Hepatocyte (in vitro differentiated cells): ENCODE results near the gene C1QBP.

Experiments used
- EZH2 ChIP-seq: fragments of 200-600 bp; sonication (generic); IDR thresholded peaks from 2 replicates; pipeline ENCODE4 v1.6.1; 2016; ENCODE audit warnings: antibody characterized with exemption, mild to moderate bottlenecking, borderline replicate concordance
- TF ChIP-seq, protein P1 (sequence below): fragments of 200-600 bp; sonication (generic); IDR thresholded peaks from 2 replicates; pipeline ENCODE4 v1.5.1; 2016; ENCODE audit warnings: antibody characterized with exemption, mild to moderate bottlenecking; ENCODE audit not compliant: poor library complexity

DNA sequence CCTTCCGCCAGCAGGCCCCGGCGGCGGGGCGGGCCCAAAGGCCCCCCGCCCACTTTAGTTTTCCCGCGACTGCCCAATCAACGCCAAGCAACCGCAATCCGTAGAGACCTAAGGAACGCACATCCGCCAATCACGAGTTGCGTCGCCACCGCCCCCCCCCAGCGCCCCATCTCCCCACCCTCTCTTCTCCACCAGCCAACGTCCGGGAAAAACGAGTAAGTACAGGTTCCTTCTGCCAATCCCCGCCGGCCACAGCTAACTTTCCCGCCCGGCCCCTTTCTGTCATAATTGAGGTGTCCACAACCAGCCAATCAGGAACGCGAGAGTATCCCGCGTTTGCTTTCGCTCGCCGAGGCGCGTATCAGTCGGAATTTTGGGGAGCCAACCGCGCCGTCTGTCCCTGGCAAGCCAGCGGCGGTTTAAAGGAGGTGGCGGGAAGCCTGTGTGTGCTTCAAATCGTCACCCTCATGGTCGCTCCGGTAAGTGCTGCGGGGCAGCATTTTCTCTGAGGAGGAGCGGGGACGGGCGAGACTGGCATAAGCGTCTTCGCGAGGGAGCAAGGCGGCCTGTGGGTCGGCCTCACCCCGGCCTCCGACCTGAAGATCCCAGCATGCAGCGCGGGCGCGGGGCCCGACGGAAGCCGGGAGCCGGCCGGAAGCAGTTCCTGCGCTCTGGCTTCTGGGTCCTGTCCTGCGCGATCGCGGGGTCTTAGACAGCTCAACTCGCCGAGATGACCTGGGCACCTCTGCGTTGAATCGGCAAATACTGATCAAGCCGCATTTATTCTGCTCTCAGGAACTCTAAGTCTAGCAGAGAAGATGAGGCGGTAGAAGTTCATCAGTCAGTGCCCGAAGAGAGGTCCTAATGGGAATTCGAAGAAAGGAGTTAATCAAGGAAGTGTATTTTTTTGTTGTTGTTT, 47.5 kb upstream of the C1QBP start, which contains the start of gene MIS12:
- TF ChIP-seq, protein P1, sequence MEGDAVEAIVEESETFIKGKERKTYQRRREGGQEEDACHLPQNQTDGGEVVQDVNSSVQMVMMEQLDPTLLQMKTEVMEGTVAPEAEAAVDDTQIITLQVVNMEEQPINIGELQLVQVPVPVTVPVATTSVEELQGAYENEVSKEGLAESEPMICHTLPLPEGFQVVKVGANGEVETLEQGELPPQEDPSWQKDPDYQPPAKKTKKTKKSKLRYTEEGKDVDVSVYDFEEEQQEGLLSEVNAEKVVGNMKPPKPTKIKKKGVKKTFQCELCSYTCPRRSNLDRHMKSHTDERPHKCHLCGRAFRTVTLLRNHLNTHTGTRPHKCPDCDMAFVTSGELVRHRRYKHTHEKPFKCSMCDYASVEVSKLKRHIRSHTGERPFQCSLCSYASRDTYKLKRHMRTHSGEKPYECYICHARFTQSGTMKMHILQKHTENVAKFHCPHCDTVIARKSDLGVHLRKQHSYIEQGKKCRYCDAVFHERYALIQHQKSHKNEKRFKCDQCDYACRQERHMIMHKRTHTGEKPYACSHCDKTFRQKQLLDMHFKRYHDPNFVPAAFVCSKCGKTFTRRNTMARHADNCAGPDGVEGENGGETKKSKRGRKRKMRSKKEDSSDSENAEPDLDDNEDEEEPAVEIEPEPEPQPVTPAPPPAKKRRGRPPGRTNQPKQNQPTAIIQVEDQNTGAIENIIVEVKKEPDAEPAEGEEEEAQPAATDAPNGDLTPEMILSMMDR: no peak
- no peak for TF ChIP-seq EZH2
